Astrocyte of the spinal cord (primary cell): ENCODE measurements around the gene NT5C2.
"Not testable (repeated sequence)": the region's sequence is repeated elsewhere in the genome, so short reads cannot be mapped to it uniquely, and the experiment has no call there.

Experiments
- DNase-seq: peaks from one replicate; pipeline ENCODE4 v3.0.0; 2011; ENCODE audit warnings: low read depth, low spot score
- H3K4me3 ChIP-seq: 2 replicates; pipeline ENCODE4 v1.5.1; 2011; ENCODE audit warnings: low read depth, mild to moderate bottlenecking, low read length, moderate library complexity
- CTCF ChIP-seq: IDR thresholded peaks from 2 replicates; pipeline ENCODE4 v1.5.1; 2012; ENCODE audit warnings: low read depth, mild to moderate bottlenecking, low read length, inconsistent platforms
- in situ Hi-C: cut with HindIII; loops from 2 replicates; pipeline ENCODE4 v1.10.0; 2017; ENCODE audit warnings: low sequenced_read_pairs

Gene NT5C2

GRCh38 chr10:103177123-103177522, 15.9 kb downstream of the NT5C2 start:
- TF ChIP-seq CTCF = no peak
- no peak overlapping the region for H3K4me3 ChIP-seq
- in situ Hi-C loops = no loop called here

GRCh38 chr10:103175580-103176285, 17.3 kb downstream of the NT5C2 start:
- no peak overlapping the region for H3K4me3 ChIP-seq
- in situ Hi-C loops = no loop called here
- no peak for TF ChIP-seq CTCF

More at GRCh38 chr10:103177123-103177522, 15.9 kb downstream of the NT5C2 start:
- DNase-seq = no peak

GRCh38 chr10:103174324-103174723, 18.7 kb downstream of the NT5C2 start:
- H3K4me3 ChIP-seq, DNase-seq, in situ Hi-C loops: not testable (repeated sequence)

More at GRCh38 chr10:103175580-103176285, 17.3 kb downstream of the NT5C2 start:
- no peak for DNase-seq

- in situ Hi-C loops = no loop called here
- TF ChIP-seq CTCF = no peak
- no peak overlapping the region for H3K4me3 ChIP-seq
- DNase-seq = no peak
These were observed 21.8 kb downstream of the NT5C2 start for GRCh38 chr10:103171278-103171677.

- peak; percentile 56 for DNase-seq
- in situ Hi-C loops = no loop called here
- H3K4me3 ChIP-seq = no peak overlapping the region
- TF ChIP-seq CTCF = no peak
These were observed 24.6 kb downstream of the NT5C2 start for GRCh38 chr10:103168438-103168837.

GRCh38 chr10:103167554-103167953, 25.5 kb downstream of the NT5C2 start:
- in situ Hi-C loops, DNase-seq, H3K4me3 ChIP-seq: not testable (repeated sequence)

- H3K4me3 ChIP-seq = no peak overlapping the region
- DNase-seq = no peak
- in situ Hi-C loops = no loop called here
- no peak for TF ChIP-seq CTCF
These were observed 26.5 kb downstream of the NT5C2 start for GRCh38 chr10:103166523-103166922.

GRCh38 chr10:103163766-103164403, 29.2 kb downstream of the NT5C2 start:
- DNase-seq, in situ Hi-C loops, H3K4me3 ChIP-seq: not testable (repeated sequence)
